H9 (cell line): Measurements from ENCODE around the gene SEMA4D. TPM values are rescaled to one million over a fixed set of nuclear protein-coding genes. Genes with fewer than 3 reads are reported as not detected.
A peak's percentile ranks its signal among the peaks of the same experiment; 100 is the strongest.

Source experiments
- DNase-seq: peaks from one replicate; pipeline ENCODE4 v3.0.0-alpha.2; 2017
- H2AFZ ChIP-seq: one replicate; pipeline ENCODE4 v1.6.1; 2013; ENCODE audit warnings: mild to moderate bottlenecking, low read length, control low read depth, moderate library complexity
- H2AK5ac ChIP-seq: 2 replicates; pipeline ENCODE4 v1.6.1; 2013; ENCODE audit warnings: low read length, control low read depth, mixed read lengths; ENCODE audit not compliant: insufficient read length
- H2BK120ac ChIP-seq: one replicate; pipeline ENCODE4 v1.6.1; 2013; ENCODE audit warnings: low read depth, mild to moderate bottlenecking, low read length, control low read depth, inconsistent platforms; ENCODE audit not compliant: poor library complexity, severe bottlenecking
- H2BK12ac ChIP-seq: 2 replicates; pipeline ENCODE4 v1.6.1; 2013; ENCODE audit warnings: low read length, control low read depth, mixed read lengths, low read depth; ENCODE audit not compliant: insufficient read length
- H2BK15ac ChIP-seq: 2 replicates; pipeline ENCODE4 v1.6.1; 2013; ENCODE audit warnings: low read depth, low read length, control low read depth
- H2BK20ac ChIP-seq: one replicate; pipeline ENCODE4 v1.6.1; 2013; ENCODE audit warnings: low read depth, mild to moderate bottlenecking, low read length, control low read depth, inconsistent platforms; ENCODE audit not compliant: poor library complexity, severe bottlenecking
- H2BK5ac ChIP-seq: 2 replicates; pipeline ENCODE4 v1.6.1; 2013; ENCODE audit warnings: low read length, control low read depth, mixed read lengths; ENCODE audit not compliant: insufficient read length
- H3K14ac ChIP-seq: 2 replicates; pipeline ENCODE4 v1.6.1; 2013; ENCODE audit warnings: low read length, control low read depth; ENCODE audit not compliant: insufficient read depth
- H3K18ac ChIP-seq: 2 replicates; pipeline ENCODE4 v1.6.1; 2013; ENCODE audit warnings: low read depth, mild to moderate bottlenecking, mixed read lengths, low read length, control low read depth; ENCODE audit not compliant: insufficient read length
- H3K23ac ChIP-seq: 2 replicates; pipeline ENCODE4 v1.6.1; 2013; ENCODE audit warnings: low read length, control low read depth, mixed read lengths, low read depth; ENCODE audit not compliant: insufficient read length
- H3K23me2 ChIP-seq: 2 replicates; pipeline ENCODE4 v1.6.1; 2013; ENCODE audit warnings: low read depth, mild to moderate bottlenecking, mixed read lengths, low read length, control low read depth; ENCODE audit not compliant: insufficient read length, poor library complexity, severe bottlenecking
- H3K27ac ChIP-seq: 2 replicates; pipeline ENCODE4 v1.5.1; 2013; ENCODE audit warnings: low read length, control low read depth, mixed read lengths, low read depth; ENCODE audit not compliant: insufficient read length
- H3K27me3 ChIP-seq: 2 replicates; pipeline ENCODE4 v1.6.1; 2013; ENCODE audit warnings: low read length, control low read depth, inconsistent platforms; ENCODE audit not compliant: insufficient read depth
- H3K4ac ChIP-seq: 2 replicates; pipeline ENCODE4 v1.6.1; 2013; ENCODE audit warnings: low read depth, mild to moderate bottlenecking, control low read depth, inconsistent platforms, low read length, moderate library complexity
- H3K4me1 ChIP-seq: 2 replicates; pipeline ENCODE4 v1.6.1; 2013; ENCODE audit warnings: low read length, control low read depth, inconsistent platforms; ENCODE audit not compliant: insufficient read depth
- H3K4me2 ChIP-seq: 2 replicates; pipeline ENCODE4 v1.6.1; 2013; ENCODE audit warnings: low read length, control low read depth, mixed read lengths; ENCODE audit not compliant: insufficient read length, insufficient read depth
- H3K56ac ChIP-seq: 2 replicates; pipeline ENCODE4 v1.6.1; 2013; ENCODE audit warnings: low read depth, mild to moderate bottlenecking, mixed read lengths, low read length, control low read depth; ENCODE audit not compliant: insufficient read length
- H3K79me1 ChIP-seq: 2 replicates; pipeline ENCODE4 v1.6.1; 2013; ENCODE audit warnings: low read depth, mild to moderate bottlenecking, moderate library complexity, low read length, control low read depth, inconsistent platforms; ENCODE audit not compliant: insufficient read depth, poor library complexity, severe bottlenecking
- H3K79me2 ChIP-seq: 2 replicates; pipeline ENCODE4 v1.6.1; 2013; ENCODE audit warnings: low read length, control low read depth, inconsistent platforms; ENCODE audit not compliant: insufficient read depth
- H3K9ac ChIP-seq: 2 replicates; pipeline ENCODE4 v1.6.1; 2013; ENCODE audit warnings: low read length, control low read depth, mixed read lengths; ENCODE audit not compliant: insufficient read length; ENCODE audit errors: extremely low read depth
- H3K9me3 ChIP-seq: one replicate; pipeline ENCODE4 v1.6.1; 2013; ENCODE audit warnings: low read depth, low read length, inconsistent platforms; ENCODE audit not compliant: control insufficient read depth
- H3T11ph ChIP-seq: one replicate; pipeline ENCODE4 v1.6.1; 2013; ENCODE audit warnings: mild to moderate bottlenecking, low read length, control low read depth, inconsistent platforms
- H4K20me1 ChIP-seq: one replicate; pipeline ENCODE4 v1.6.1; 2013; ENCODE audit not compliant: control insufficient read depth, insufficient read length, insufficient read depth
- H4K5ac ChIP-seq: 2 replicates; pipeline ENCODE4 v1.6.1; 2013; ENCODE audit warnings: low read depth, mild to moderate bottlenecking, mixed read lengths, low read length, control low read depth; ENCODE audit not compliant: insufficient read length
- H4K8ac ChIP-seq: replicated peaks from 2 replicates; pipeline ENCODE4 v1.6.1; 2013; ENCODE audit warnings: low read length, control low read depth, mixed read lengths, low read depth; ENCODE audit not compliant: insufficient read length
- H4K91ac ChIP-seq: 2 replicates; pipeline ENCODE4 v1.6.1; 2013; ENCODE audit warnings: low read depth, mild to moderate bottlenecking, moderate library complexity, mixed read lengths, low read length, control low read depth; ENCODE audit not compliant: insufficient read length
- H3K27ac Mint-ChIP-seq, 3 experiments: 2 replicates in 2 of 3; 3 replicates in 1 of 3; pipeline ENCODE4 v1.8.0; 2020 to 2021; ENCODE audit warnings: mixed read lengths in 3 of 3, mild to moderate bottlenecking in 1 of 3, moderate library complexity in 1 of 3
- H3K27me3 Mint-ChIP-seq: 2 replicates; pipeline ENCODE4 v1.8.0; 2021; ENCODE audit warnings: low read depth, mild to moderate bottlenecking, moderate library complexity, mixed read lengths
- H3K36me3 Mint-ChIP-seq, 3 experiments: 2 replicates in 2 of 3; 3 replicates in 1 of 3; pipeline ENCODE4 v1.8.0; 2020 to 2021; ENCODE audit warnings: low read depth in 3 of 3, mixed read lengths in 3 of 3; ENCODE audit not compliant: insufficient read depth in 1 of 3
- H3K4me1 Mint-ChIP-seq, 2 experiments: 2 replicates each; pipeline ENCODE4 v1.8.0; 2020; ENCODE audit warnings: mixed read lengths in 2 of 2
- H3K4me3 Mint-ChIP-seq, 2 experiments: 2 replicates in 1 of 2; 3 replicates in 1 of 2; pipeline ENCODE4 v1.8.0; 2020 to 2021; ENCODE audit warnings: mild to moderate bottlenecking in 2 of 2, mixed read lengths in 2 of 2, moderate library complexity in 1 of 2
- H3K9me3 Mint-ChIP-seq, 2 experiments: 2 replicates in 1 of 2; 3 replicates in 1 of 2; pipeline ENCODE4 v1.8.0; 2020; ENCODE audit warnings: mild to moderate bottlenecking in 2 of 2, mixed read lengths in 2 of 2, moderate library complexity in 1 of 2
- CTCF ChIP-seq: fragments of 200-600 bp; sonication (generic); conservative IDR thresholded peaks from 3 replicates; pipeline ENCODE4 v1.8.0; 2021; ENCODE audit warnings: antibody characterized with exemption, mild to moderate bottlenecking
- WGBS: extraction: QIAGEN DNeasy Blood & Tissue Kit; methylation state at CpG from one replicate; pipeline ENCODE4 v1.1.7; 2013; ENCODE audit warnings: missing lambda C conversion rate, low lambda C conversion rate, mixed read lengths; ENCODE audit not compliant: insufficient read length; ENCODE audit errors: extremely low coverage; 5-methylcytosine and 5-hydroxymethylcytosine counted together
- total RNA-seq: library from RNA; stranded (reverse); gene quantifications from 2 replicates; pipeline ENCODE4 v1.2.1, GENCODE V29; 2021

Gene SEMA4D
- total RNA-seq, 1 experiment from 2014 or later, result 47.2 TPM

GRCh38 chr9:89400403-89401116, 97.4 kb downstream of the SEMA4D start:
- H3K79me2 ChIP-seq, result no peaks in the 10 kb centered on the region
- peaks cover 32 to 75% (median 63%) of the 10 kb centered on the region in 3 experiments for H3K36me3 Mint-ChIP-seq
- no peak overlapping the region for H3K4me2 ChIP-seq
- no peaks in the 10 kb centered on the region for H3K9me3 ChIP-seq
- H2BK5ac ChIP-seq, result no peak overlapping the region
- H3K4me1 ChIP-seq, result no peaks in the 10 kb centered on the region
- H4K8ac ChIP-seq, result no peak overlapping the region
- no peak overlapping the region for H3K23ac ChIP-seq
- H3K56ac ChIP-seq, result no peak overlapping the region
- no peak overlapping the region for H4K91ac ChIP-seq
- peak overlapping the region in 1 of 3 experiments; percentile 22; a peak in 1 of 7 replicates for H3K27ac Mint-ChIP-seq
- H2BK120ac ChIP-seq, result no peak overlapping the region
- H2BK20ac ChIP-seq, result no peak overlapping the region
- no peak overlapping the region for H3K27ac ChIP-seq
- WGBS, result no CpG with 5 or more reads among the region's 12 CpGs
- no peaks in the 10 kb centered on the region for H3K4me1 Mint-ChIP-seq
- no peak overlapping the region for H3K18ac ChIP-seq
- H3K23me2 ChIP-seq, result no peaks in the 10 kb centered on the region
- no peak overlapping the region for H3K14ac ChIP-seq
- H3K9me3 Mint-ChIP-seq, result no peaks in the 10 kb centered on the region
- no peak overlapping the region for H2BK12ac ChIP-seq
- DNase-seq, result no peak
- H3K27me3 Mint-ChIP-seq, result no peaks in the 10 kb centered on the region; the same call in 1 of the 2 replicates
- H3K4ac ChIP-seq, result no peak overlapping the region
- H4K5ac ChIP-seq, result no peak overlapping the region
- no peak overlapping the region for H3K9ac ChIP-seq
- H4K20me1 ChIP-seq, result no peaks in the 10 kb centered on the region
- H2BK15ac ChIP-seq, result no peak overlapping the region
- H3K27me3 ChIP-seq, result no peaks in the 10 kb centered on the region
- H2AFZ ChIP-seq, result no peak overlapping the region
- TF ChIP-seq CTCF, result no peak
- no peak overlapping the region for H2AK5ac ChIP-seq
- H3K79me1 ChIP-seq, result no peaks in the 10 kb centered on the region
- no peak overlapping the region for H3K4me3 Mint-ChIP-seq
- no peak overlapping the region for H3T11ph ChIP-seq
